Inferior parietal cortex (tissue), 1 donor: ENCODE results near the gene RPS19.

ENCODE experiments used
- DNase-seq: peaks from one replicate; pipeline ENCODE4 v3.0.0-alpha.2; 2016; ENCODE audit errors: extremely low spot score

Gene RPS19

GRCh38 chr19:41915021-41915775 lies 55.1 kb downstream of the RPS19 start:
- no peak for DNase-seq

- DNase-seq, result no peak
These were observed 55.8 kb downstream of the RPS19 start for GRCh38 chr19:41915776-41916414.

- DNase-seq, result no peak
These were observed 57.6 kb downstream of the RPS19 start for GRCh38 chr19:41917676-41918075.

GRCh38 chr19:41918095-41918494 lies 58.0 kb downstream of the RPS19 start:
- DNase-seq, result no peak

- no peak for DNase-seq
These were observed 58.7 kb downstream of the RPS19 start for GRCh38 chr19:41918653-41919244.

GRCh38 chr19:41919948-41920712 lies 60.1 kb downstream of the RPS19 start:
- DNase-seq, result no peak

- no peak for DNase-seq
These were observed 61.0 kb downstream of the RPS19 start for GRCh38 chr19:41920882-41921576.

- DNase-seq, result no peak
These were observed 61.8 kb downstream of the RPS19 start for GRCh38 chr19:41921577-41922576.
